BE2C (cell line): ENCODE data around the gene TRRAP.

Experiments
- DNase-seq: peaks from one replicate; pipeline ENCODE4 v3.0.0-alpha.2; 2020
- H3K27me3 ChIP-seq: fragments of 250-450 bp; sonication (Bioruptor Pico); 2 replicates; pipeline ENCODE4 v1.5.1; 2020; ENCODE audit warnings: mild to moderate bottlenecking
- H3K36me3 ChIP-seq: fragments of 250-450 bp; sonication (Bioruptor Pico); 2 replicates; pipeline ENCODE4 v1.5.1; 2020; ENCODE audit warnings: mild to moderate bottlenecking
- H3K4me1 ChIP-seq: fragments of 250-450 bp; sonication (Bioruptor Pico); 2 replicates; pipeline ENCODE4 v1.5.1; 2020
- H3K4me3 ChIP-seq: 2 replicates; pipeline ENCODE4 v1.5.1; 2011; ENCODE audit warnings: low read depth, low read length
- H3K9me3 ChIP-seq: fragments of 250-450 bp; sonication (Bioruptor Pico); 2 replicates; pipeline ENCODE4 v1.5.1; 2020
- TF ChIP-seq, protein P1 (sequence below): IDR thresholded peaks from 2 replicates; pipeline ENCODE4 v1.5.1; 2012; ENCODE audit warnings: mild to moderate bottlenecking, low read depth, low read length

Gene TRRAP

DNA sequence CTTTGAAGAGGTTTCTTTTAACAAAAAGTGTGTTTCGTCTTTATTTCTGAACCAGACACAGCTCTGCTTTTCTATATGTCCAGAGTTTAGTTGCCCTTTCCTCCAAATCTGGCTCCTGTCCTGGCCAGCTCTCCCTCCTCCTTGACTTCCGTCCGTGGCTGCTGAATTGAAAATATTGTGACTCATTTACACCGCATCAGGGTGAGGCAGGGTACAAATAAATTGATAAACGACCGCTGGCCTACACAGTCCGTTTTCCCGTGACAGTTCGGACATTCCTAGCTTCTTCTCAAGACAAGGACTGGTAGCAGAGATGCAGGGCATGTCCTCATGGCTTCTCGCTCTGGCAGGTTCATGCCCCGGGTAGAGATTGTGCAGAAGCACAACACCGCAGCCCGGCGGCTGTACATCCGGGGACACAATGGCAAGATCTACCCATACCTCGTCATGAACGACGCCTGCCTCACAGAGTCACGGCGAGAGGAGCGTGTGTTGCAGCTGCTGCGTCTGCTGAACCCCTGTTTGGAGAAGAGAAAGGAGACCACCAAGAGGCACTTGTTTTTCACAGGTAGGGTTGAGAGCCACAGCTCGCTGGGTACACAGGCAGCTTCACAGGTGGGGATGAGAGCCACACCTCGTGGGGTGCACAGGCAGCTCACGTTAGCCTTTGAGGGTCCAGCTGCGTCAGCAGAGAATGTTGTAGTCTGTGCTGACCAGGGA lies 126.6 kb downstream of the TRRAP start:
- H3K36me3 ChIP-seq: peaks cover 62% of the 10 kb centered on the region

DNA sequence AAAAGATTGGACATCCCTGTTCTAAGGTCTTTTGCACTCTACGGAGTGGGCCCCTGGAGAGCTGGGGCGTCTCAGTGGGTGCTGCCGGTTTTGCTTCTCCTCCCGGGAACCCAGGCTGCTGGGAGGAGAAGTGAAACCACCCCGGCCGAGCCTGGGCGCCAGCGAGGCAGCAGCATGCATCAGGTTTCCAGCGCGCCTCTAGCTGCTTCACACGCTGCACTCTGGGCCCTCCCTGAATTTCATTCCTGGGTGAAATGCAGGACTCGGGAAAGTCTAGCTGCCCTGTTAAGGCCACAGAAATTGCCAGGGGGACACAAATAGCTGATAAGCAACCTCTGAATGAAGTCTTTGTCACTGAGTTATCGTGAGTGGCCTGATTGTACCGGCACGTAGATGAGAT lies 127.4 kb downstream of the TRRAP start:
- Histone ChIP-seq H3K36me3 (peaks cover 59% of the 10 kb centered on the region), H3K27me3 (no peaks in the 10 kb centered on the region), H3K4me1 (no peaks in the 10 kb centered on the region), H3K4me3 (no peak overlapping the region), H3K9me3 (no peaks in the 10 kb centered on the region)
- TF ChIP-seq, protein P1, sequence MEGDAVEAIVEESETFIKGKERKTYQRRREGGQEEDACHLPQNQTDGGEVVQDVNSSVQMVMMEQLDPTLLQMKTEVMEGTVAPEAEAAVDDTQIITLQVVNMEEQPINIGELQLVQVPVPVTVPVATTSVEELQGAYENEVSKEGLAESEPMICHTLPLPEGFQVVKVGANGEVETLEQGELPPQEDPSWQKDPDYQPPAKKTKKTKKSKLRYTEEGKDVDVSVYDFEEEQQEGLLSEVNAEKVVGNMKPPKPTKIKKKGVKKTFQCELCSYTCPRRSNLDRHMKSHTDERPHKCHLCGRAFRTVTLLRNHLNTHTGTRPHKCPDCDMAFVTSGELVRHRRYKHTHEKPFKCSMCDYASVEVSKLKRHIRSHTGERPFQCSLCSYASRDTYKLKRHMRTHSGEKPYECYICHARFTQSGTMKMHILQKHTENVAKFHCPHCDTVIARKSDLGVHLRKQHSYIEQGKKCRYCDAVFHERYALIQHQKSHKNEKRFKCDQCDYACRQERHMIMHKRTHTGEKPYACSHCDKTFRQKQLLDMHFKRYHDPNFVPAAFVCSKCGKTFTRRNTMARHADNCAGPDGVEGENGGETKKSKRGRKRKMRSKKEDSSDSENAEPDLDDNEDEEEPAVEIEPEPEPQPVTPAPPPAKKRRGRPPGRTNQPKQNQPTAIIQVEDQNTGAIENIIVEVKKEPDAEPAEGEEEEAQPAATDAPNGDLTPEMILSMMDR: no peak
- no peak for DNase-seq

More for the DNA sequence above, 126.6 kb downstream of the TRRAP start:
- no peaks in the 10 kb centered on the region for H3K27me3 ChIP-seq
- no peak overlapping the region for H3K4me3 ChIP-seq
- H3K9me3 ChIP-seq: no peaks in the 10 kb centered on the region
- TF ChIP-seq, protein P1: no peak
- no peaks in the 10 kb centered on the region for H3K4me1 ChIP-seq
- no peak for DNase-seq

DNA sequence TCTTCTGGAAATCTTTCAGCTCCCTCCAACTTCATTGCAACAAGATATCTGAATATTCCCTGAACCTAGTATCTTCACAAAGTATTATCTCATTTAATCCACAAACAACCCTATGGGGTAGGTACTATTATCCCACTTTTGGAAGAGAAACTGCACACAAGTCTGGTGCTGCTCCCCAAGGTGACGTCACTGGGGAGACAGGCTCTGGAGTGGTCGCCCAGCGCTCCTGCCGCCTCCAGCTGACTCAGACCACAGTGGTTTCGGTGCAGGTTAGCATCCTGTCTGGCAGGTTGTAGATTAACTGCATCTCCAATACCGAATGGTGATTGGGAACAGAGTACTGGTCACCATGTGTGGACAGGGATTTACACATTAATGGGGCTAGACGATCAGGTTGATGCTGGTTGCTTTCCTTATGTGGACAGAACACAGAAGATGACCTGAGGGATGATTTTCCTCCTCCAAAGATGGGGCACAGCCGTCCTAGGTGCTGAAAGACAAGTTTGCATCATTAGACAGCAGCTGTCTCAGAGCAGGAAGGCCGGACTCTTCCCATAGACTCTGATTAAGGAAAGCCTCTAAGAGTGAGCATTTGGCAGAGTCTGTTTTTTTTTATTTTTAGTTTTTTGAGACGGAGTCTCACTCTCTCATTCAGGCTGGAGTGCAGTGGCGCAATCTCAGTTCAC lies 128.6 kb downstream of the TRRAP start:
- H3K36me3 ChIP-seq: peaks cover 64% of the 10 kb centered on the region
- TF ChIP-seq, protein P1: no peak
- DNase-seq: no peak
- no peak overlapping the region for H3K4me3 ChIP-seq
- no peaks in the 10 kb centered on the region for H3K9me3 ChIP-seq
- H3K4me1 ChIP-seq: no peaks in the 10 kb centered on the region
- no peaks in the 10 kb centered on the region for H3K27me3 ChIP-seq

DNA sequence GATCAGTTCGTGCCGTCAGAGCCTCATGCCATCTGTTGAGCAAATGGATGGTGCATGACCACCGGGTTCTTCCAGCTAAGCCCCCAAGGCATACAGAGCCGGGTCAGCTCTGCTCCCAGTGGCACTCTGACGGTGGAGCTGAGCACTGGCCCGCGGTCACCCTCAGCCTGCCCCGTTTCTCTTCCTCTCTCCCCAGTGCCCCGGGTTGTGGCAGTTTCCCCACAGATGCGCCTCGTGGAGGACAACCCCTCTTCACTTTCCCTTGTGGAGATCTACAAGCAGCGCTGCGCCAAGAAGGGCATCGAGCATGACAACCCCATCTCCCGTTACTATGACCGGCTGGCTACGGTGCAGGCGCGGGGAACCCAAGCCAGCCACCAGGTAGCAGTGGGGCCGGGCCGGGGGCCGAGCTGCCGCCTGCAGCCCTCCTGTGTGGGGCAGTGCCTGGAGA lies 129.9 kb downstream of the TRRAP start:
- H3K4me1 ChIP-seq: no peaks in the 10 kb centered on the region
- no peak for DNase-seq
- TF ChIP-seq, protein P1: no peak
- peaks cover 76% of the 10 kb centered on the region for H3K36me3 ChIP-seq
- no peaks in the 10 kb centered on the region for H3K27me3 ChIP-seq
- no peak overlapping the region for H3K4me3 ChIP-seq
- no peaks in the 10 kb centered on the region for H3K9me3 ChIP-seq

DNA sequence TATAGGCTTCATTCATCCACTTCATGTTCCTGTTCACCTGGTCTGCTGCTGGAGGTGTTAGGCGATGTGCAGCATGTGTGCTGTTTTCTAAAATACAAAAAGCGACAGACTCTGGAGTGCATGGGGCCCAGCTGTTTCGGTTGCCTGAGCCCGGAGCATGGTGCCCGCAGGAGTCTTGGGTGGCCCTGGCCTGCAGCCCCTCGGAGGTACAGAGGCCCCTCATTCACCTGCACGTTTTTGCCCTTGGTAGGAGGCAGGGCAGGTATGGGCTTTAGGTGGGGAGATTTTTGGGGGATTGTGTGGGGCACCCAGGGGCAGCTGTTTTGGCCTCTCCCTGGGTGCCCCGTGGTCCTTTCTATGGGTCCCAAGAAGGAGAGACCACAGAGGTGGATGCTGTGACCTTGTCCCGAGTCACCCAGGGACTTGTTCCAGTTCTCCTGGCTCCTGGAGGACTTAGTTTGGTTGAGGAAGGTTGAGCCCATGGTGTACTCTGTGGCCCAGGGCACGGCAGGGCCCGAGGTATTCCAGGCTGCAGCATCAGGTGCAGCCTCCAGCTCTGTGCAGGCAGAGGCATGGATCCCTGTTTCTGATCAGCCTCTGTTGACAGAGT lies 130.7 kb downstream of the TRRAP start:
- no peaks in the 10 kb centered on the region for H3K4me1 ChIP-seq
- no peaks in the 10 kb centered on the region for H3K9me3 ChIP-seq
- peaks cover 76% of the 10 kb centered on the region for H3K36me3 ChIP-seq
- no peak overlapping the region for H3K4me3 ChIP-seq
- H3K27me3 ChIP-seq: no peaks in the 10 kb centered on the region
- TF ChIP-seq, protein P1: no peak
- no peak for DNase-seq

DNA sequence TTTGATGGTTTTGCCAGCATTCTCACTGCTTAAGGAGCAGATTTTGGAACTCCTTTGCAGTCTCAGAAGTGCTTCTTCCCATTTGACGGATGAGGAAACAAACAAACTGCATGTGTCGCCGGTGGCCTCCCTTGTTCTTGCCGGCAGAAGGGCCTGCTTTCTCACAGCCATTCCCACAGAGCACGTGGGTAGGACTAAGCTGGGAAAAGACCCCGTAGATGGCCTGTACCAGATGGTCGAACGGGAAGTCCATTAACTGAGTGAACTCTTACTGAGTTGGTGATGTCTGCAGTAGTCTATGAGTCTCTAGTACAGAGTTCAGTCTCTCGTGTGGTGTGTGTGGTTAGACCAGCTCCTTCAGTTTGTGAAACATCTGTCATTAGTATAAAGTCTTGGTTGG lies 131.9 kb downstream of the TRRAP start:
- no peaks in the 10 kb centered on the region for H3K9me3 ChIP-seq
- no peaks in the 10 kb centered on the region for H3K27me3 ChIP-seq
- no peaks in the 10 kb centered on the region for H3K4me1 ChIP-seq
- no peak for DNase-seq
- no peak overlapping the region for H3K4me3 ChIP-seq
- peaks cover 76% of the 10 kb centered on the region for H3K36me3 ChIP-seq
- TF ChIP-seq, protein P1: no peak
